ENCODE data around the gene FAM240B. TPM values are rescaled to one million over a fixed set of nuclear protein-coding genes. Genes with fewer than 3 reads are reported as not detected.

FAM240B gene
- total and polyA plus RNA-seq, 2 of the 13 experiments (the other 11 are each of a cell fraction or from before 2014, with no cell fraction given) = not detected

- no peak overlapping the region for H3K27ac ChIP-seq (ENCODE audit: extremely low read length, insufficient read depth, low read length)
- H3K9ac ChIP-seq (ENCODE audit: insufficient read depth, low read depth, low read length) = no peak overlapping the region
- BruUV-seq (replicated peaks) = no TSS peak
- no peak for DNase-seq (ENCODE audit: low spot score)
- H3K4me2 ChIP-seq (ENCODE audit: low read depth, low read length) = no peak overlapping the region
- no peak overlapping the region for H3K4me3 ChIP-seq (replicated peaks in 1 of 3; ENCODE audit: insufficient read depth in 1 of 3, low read depth in 2 of 3, low read length in 3 of 3)
- CTCF ChIA-PET (ENCODE audit: low intra/inter-chr PET ratio, low total read pairs) = no interaction called here
- no peaks in the 10 kb centered on the region for H4K20me1 ChIP-seq (ENCODE audit: insufficient read depth, low read length)
- no peaks in the 10 kb centered on the region for H3K9me3 ChIP-seq (ENCODE audit: low read length)
- no peak for FAIRE-seq
- intact Hi-C loops (cut with micrococcal nuclease; ENCODE audit: unreplicated experiment) (no loop called here), in situ Hi-C loops (cut with HindIII; ENCODE audit: extremely low pct_ligation_motif_present, low pct_unique_long_range_greater_than_20kb) (no loop called here)
- H3K27me3 ChIP-seq (ENCODE audit: control insufficient read depth in 1 of 2, insufficient read depth in 2 of 2, low read length in 2 of 2) = peaks cover 1 to 22% of the 10 kb centered on the region in 2 experiments; a peak in 4 of 5 replicates
- no peaks in the 10 kb centered on the region for H3K4me1 ChIP-seq (ENCODE audit: insufficient read depth, low read length)
- TF ChIP-seq HNRNPK (IDR thresholded peaks at IDR 0.05; ENCODE audit: low read depth, low read length, poor library complexity, severe bottlenecking) (peak; percentile 65), ZFP82 (CRISPR knock-in tag; IDR thresholded peaks at IDR 0.05; ENCODE audit: borderline replicate concordance) (no peak), SRY (CRISPR knock-in tag; IDR thresholded peaks at IDR 0.05) (no peak)
- WGBS (ENCODE audit: low lambda C conversion rate) = 55% methylated on average over 5 of the region's 5 CpGs
- POLR2A ChIA-PET = no interaction called here
- no peak overlapping the region for H2AFZ ChIP-seq (ENCODE audit: low read length)
- no peaks in the 10 kb centered on the region for H3K36me3 ChIP-seq (replicated peaks in 1 of 2; ENCODE audit: control insufficient read depth in 1 of 2, insufficient read depth in 2 of 2, low read length in 2 of 2)
- no peak for ATAC-seq
- no peaks in the 10 kb centered on the region for H3K79me2 ChIP-seq (ENCODE audit: insufficient read depth, low read length)
These were observed 14.9 kb upstream of the FAM240B start for GRCh38 chr9:38734831-38735230.

GRCh38 chr9:38733503-38733902, 13.6 kb upstream of the FAM240B start:
- no peak overlapping the region for H3K4me3 ChIP-seq (replicated peaks in 1 of 3; ENCODE audit: insufficient read depth in 1 of 3, low read depth in 2 of 3, low read length in 3 of 3)
- WGBS (ENCODE audit: low lambda C conversion rate) = 0% methylated on average over 3 of the region's 7 CpGs
- DNase-seq (ENCODE audit: low spot score) (no peak), FAIRE-seq (no peak), ATAC-seq (no peak)
- no peaks in the 10 kb centered on the region for H3K9me3 ChIP-seq (ENCODE audit: low read length)
- no peaks in the 10 kb centered on the region for H3K4me1 ChIP-seq (ENCODE audit: insufficient read depth, low read length)
- H3K79me2 ChIP-seq (ENCODE audit: insufficient read depth, low read length) = no peaks in the 10 kb centered on the region
- in situ Hi-C loops (cut with HindIII; ENCODE audit: extremely low pct_ligation_motif_present, low pct_unique_long_range_greater_than_20kb) (no loop called here), intact Hi-C loops (cut with micrococcal nuclease; ENCODE audit: unreplicated experiment) (no loop called here)
- no TSS peak for BruUV-seq (replicated peaks)
- H3K27ac ChIP-seq (ENCODE audit: extremely low read length, insufficient read depth, low read length) = no peak overlapping the region
- CTCF ChIA-PET (ENCODE audit: low intra/inter-chr PET ratio, low total read pairs) = no interaction called here
- H2AFZ ChIP-seq (ENCODE audit: low read length) = no peak overlapping the region
- POLR2A ChIA-PET = no interaction called here
- no peaks in the 10 kb centered on the region for H3K36me3 ChIP-seq (replicated peaks in 1 of 2; ENCODE audit: control insufficient read depth in 1 of 2, insufficient read depth in 2 of 2, low read length in 2 of 2)
- no peak overlapping the region for H3K9ac ChIP-seq (ENCODE audit: insufficient read depth, low read depth, low read length)
- H4K20me1 ChIP-seq (ENCODE audit: insufficient read depth, low read length) = no peaks in the 10 kb centered on the region
- H3K4me2 ChIP-seq (ENCODE audit: low read depth, low read length) = no peak overlapping the region
- peaks cover 1 to 22% of the 10 kb centered on the region in 2 experiments; a peak in 4 of 5 replicates for H3K27me3 ChIP-seq (ENCODE audit: control insufficient read depth in 1 of 2, insufficient read depth in 2 of 2, low read length in 2 of 2)
- no peak for TF ChIP-seq ONECUT2 (CRISPR knock-in tag; IDR thresholded peaks at IDR 0.05)
- no peak for TF ChIP-seq SOX13 (IDR thresholded peaks at IDR 0.05)
- TF ChIP-seq SOX13 (CRISPR knock-in tag; conservative IDR thresholded peaks at IDR 0.05 in 1 of 2, IDR thresholded peaks at IDR 0.05 in 1 of 2) = no peak
- TF ChIP-seq MED13 (CRISPR knock-in tag; IDR thresholded peaks at IDR 0.05) = no peak
- TF ChIP-seq SMC3 (IDR thresholded peaks at IDR 0.05; ENCODE audit: low read length) = no peak
- no peak for TF ChIP-seq TERF1 (CRISPR knock-in tag; IDR thresholded peaks at IDR 0.05)
- TF ChIP-seq SKIL (CRISPR knock-in tag; IDR thresholded peaks at IDR 0.05; ENCODE audit: borderline replicate concordance) = no peak
- no peak for TF ChIP-seq TBX2 (CRISPR knock-in tag; IDR thresholded peaks at IDR 0.05; ENCODE audit: borderline replicate concordance)
- TF ChIP-seq ZBTB46 (CRISPR knock-in tag; IDR thresholded peaks at IDR 0.05; ENCODE audit: borderline replicate concordance) = no peak
- TF ChIP-seq NR3C1 (CRISPR knock-in tag; IDR thresholded peaks at IDR 0.05) = no peak
- TF ChIP-seq PHB2 (IDR thresholded peaks at IDR 0.05; ENCODE audit: partially characterized antibody) = no peak
- no peak for TF ChIP-seq PHF5A (CRISPR knock-in tag; IDR thresholded peaks at IDR 0.05; ENCODE audit: low read depth, unreplicated experiment)
